AG09319 (cell line): ENCODE results near the gene TEFM.
"Not testable (repeated sequence)": the region's sequence is repeated elsewhere in the genome, so short reads cannot be mapped to it uniquely, and the experiment has no call there.

ENCODE experiments used
- DNase-seq: peaks from one replicate; pipeline ENCODE4 v3.0.0-alpha.2; 2010; ENCODE audit warnings: low read depth; ENCODE audit errors: extremely low read depth
- TF ChIP-seq, protein P1 (sequence below): IDR thresholded peaks from 2 replicates; pipeline ENCODE4 v1.5.1; 2011; ENCODE audit warnings: low read depth, mild to moderate bottlenecking, inconsistent platforms, low read length, moderate library complexity

Gene TEFM

GRCh38 chr17:30920282-30920681 is 14.2 kb upstream of the TEFM start:
- TF ChIP-seq, protein P1, sequence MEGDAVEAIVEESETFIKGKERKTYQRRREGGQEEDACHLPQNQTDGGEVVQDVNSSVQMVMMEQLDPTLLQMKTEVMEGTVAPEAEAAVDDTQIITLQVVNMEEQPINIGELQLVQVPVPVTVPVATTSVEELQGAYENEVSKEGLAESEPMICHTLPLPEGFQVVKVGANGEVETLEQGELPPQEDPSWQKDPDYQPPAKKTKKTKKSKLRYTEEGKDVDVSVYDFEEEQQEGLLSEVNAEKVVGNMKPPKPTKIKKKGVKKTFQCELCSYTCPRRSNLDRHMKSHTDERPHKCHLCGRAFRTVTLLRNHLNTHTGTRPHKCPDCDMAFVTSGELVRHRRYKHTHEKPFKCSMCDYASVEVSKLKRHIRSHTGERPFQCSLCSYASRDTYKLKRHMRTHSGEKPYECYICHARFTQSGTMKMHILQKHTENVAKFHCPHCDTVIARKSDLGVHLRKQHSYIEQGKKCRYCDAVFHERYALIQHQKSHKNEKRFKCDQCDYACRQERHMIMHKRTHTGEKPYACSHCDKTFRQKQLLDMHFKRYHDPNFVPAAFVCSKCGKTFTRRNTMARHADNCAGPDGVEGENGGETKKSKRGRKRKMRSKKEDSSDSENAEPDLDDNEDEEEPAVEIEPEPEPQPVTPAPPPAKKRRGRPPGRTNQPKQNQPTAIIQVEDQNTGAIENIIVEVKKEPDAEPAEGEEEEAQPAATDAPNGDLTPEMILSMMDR = no peak
- no peak for DNase-seq

DNA sequence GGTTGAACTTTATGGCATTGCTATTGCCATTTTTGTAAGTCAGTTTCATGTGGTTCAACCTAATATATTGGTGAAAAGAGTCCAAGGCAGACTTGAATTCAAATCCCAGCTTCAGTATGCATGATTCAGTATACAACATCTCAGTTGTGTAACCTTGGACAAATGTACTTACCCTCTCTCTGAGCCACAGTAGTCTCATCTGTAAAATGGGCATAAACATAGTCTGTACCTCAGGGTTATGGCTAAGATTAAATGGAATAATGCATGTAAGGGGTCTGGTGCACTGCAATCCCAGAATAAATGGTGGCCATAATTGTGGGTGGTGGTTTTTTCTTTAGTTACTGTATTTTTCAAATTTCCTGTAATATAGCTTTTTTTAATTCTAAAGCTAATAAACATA is 11.0 kb upstream of the TEFM start:
- DNase-seq = no peak
- TF ChIP-seq, protein P1 = no peak

GRCh38 chr17:30915833-30916611 is 10.0 kb upstream of the TEFM start:
- TF ChIP-seq, protein P1 = no peak
- no peak for DNase-seq

DNA sequence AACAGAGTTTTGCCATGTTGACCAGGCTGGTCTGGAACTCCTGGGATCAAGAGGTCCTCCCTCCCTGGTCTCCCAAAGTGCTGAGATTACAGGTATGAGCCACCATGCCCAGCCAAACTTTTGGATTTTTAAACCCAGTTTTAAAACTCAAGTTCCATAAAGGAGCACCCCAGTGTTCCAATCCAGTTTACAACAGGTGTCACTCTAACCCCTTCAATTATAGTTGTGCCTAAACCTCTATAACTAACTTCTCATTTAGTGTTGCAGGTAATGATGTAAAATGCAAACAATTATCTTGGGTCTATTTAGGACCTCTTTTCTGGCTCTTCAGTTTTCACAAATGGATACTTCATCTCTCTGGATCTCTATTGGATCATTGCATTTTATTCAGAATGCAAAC is 7.9 kb upstream of the TEFM start:
- DNase-seq = no peak
- TF ChIP-seq, protein P1 = no peak

- not testable (repeated sequence) for DNase-seq
These were observed 4.1 kb upstream of the TEFM start for GRCh38 chr17:30910151-30910550.

DNA sequence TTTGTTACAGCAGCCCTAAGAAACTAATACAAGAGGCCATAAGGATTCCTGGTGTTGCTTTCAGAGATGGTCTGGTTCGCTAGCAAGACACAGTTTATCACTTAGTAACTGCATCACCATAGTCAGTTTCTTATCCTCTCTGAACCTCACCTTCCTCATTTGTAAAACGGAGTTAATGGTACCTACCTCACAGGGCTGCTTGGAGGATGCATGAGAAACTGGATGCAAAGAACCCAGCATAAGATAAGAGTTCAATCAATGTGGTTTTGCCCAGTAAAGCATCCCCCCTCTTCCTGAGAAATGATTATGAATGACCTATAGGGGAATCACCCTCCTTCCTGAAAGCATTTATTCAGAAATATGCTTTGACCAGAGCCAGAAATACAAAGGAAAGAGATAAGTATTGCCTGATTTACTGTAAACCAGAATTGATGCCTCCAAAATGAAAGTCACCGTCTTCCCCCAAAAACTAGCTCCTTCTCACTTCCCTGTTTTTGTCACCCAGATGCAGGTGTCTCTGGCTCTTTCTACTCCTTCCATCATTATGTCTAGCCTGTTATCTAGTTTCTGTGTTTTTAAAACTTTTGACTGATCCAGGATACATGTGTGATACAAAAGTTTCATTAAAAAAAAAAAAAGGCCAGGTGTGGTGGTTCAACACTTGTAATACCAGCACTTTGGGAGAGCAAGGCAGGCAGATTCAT is 2.8 kb upstream of the TEFM start:
- no peak for DNase-seq
- TF ChIP-seq, protein P1 = no peak

DNA sequence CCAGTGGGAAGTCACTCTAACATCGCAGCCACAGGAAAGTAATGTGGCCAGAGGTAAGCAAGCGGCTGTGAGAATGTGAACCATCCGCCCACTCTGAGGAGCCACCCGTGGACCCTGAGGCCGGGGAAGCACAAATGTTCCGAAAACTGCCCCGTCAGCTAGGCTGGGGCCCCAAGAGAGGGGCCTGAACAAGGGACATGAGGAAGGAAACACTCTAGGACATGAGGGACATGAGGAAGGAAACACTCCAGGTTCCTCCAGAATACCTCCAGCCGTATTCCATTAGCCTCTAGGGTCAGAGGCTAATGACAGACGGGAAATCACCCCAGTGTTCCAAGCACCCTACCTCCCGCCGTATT is 317 bp downstream of the TEFM start:
- DNase-seq = no peak
- TF ChIP-seq, protein P1 = no peak

GRCh38 chr17:30897311-30897710 is 8.7 kb downstream of the TEFM start:
- no peak for DNase-seq
- TF ChIP-seq, protein P1 = no peak
